Central memory CD8-positive, alpha-beta T cell (primary cell): ENCODE measurements around the gene OR13C3.

Source experiments
- ATAC-seq: fragments of 150-1000 bp; cut with Tn5 transposase; replicated peaks from 2 replicates; pipeline ENCODE4 v1.10.0; 2022; ENCODE audit warnings: mild to moderate bottlenecking, moderate FRiP score, moderate number of reproducible peaks; ENCODE audit not compliant: poor library complexity, severe bottlenecking; ENCODE audit errors: extremely low read depth
- DNase-seq, 2 donors: peaks; one replicate each; pipeline ENCODE4 v3.0.0; 2021; ENCODE audit warnings: low spot score in 2 of 2
- H3K27ac Mint-ChIP-seq: one replicate; pipeline ENCODE4 v1.8.0; 2022; ENCODE audit warnings: low read depth, mild to moderate bottlenecking, moderate library complexity, mixed read lengths
- H3K27me3 Mint-ChIP-seq: one replicate; pipeline ENCODE4 v1.8.0; 2022; ENCODE audit warnings: mixed read lengths
- H3K36me3 Mint-ChIP-seq: one replicate; pipeline ENCODE4 v1.8.0; 2022; ENCODE audit warnings: mild to moderate bottlenecking, moderate library complexity, mixed read lengths; ENCODE audit not compliant: insufficient read depth
- H3K4me1 Mint-ChIP-seq: one replicate; pipeline ENCODE4 v1.8.0; 2022; ENCODE audit warnings: mixed read lengths
- H3K4me3 Mint-ChIP-seq: one replicate; pipeline ENCODE4 v1.8.0; 2022; ENCODE audit warnings: mild to moderate bottlenecking, moderate library complexity, mixed read lengths
- H3K9me3 Mint-ChIP-seq: one replicate; pipeline ENCODE4 v1.8.0; 2022; ENCODE audit warnings: mixed read lengths

OR13C3 gene

DNA sequence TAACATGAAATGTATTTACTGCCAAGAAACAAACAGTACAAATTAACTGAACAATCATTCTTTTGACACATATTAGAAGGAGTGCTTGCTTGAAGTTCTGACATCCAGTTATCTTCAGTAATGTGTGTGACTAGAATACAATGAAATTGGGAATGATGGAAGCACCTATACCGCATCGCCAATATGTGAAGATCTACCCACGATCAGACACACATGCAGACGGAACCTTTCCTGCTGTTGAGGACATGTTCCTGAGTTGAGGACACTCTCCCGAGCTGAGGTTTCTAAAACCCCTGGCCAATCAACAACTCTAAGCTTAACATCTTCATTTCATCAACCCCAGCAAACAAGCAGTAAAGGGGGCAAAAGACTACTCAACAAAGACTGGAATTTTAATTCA is at the start of gene OR13C3:
Gene OR13C3, minus strand, starts transcription at position 101 of the 400 bp plus-strand sequence. CDS start 133 bp downstream, outside the sequence.
- Mint-ChIP-seq H3K9me3 (peaks cover 12% of the 10 kb centered on the region), H3K36me3 (no peaks in the 10 kb centered on the region), H3K27me3 (no peaks in the 10 kb centered on the region), H3K4me3 (no peak within 1 kb of the TSS), H3K4me1 (no peaks in the 10 kb centered on the region), H3K27ac (no peak within 1 kb of the TSS)
- no peak for ATAC-seq
- DNase-seq: no peak

- no peaks in the 10 kb centered on the region for H3K9me3 Mint-ChIP-seq
- no peak overlapping the region for H3K4me3 Mint-ChIP-seq
- H3K4me1 Mint-ChIP-seq: no peaks in the 10 kb centered on the region
- no peaks in the 10 kb centered on the region for H3K27me3 Mint-ChIP-seq
- DNase-seq (no peak), ATAC-seq (no peak)
- no peaks in the 10 kb centered on the region for H3K36me3 Mint-ChIP-seq
- no peak overlapping the region for H3K27ac Mint-ChIP-seq
Observed at GRCh38 chr9:104580562-104580961, 43.9 kb upstream of the OR13C3 start.

DNA sequence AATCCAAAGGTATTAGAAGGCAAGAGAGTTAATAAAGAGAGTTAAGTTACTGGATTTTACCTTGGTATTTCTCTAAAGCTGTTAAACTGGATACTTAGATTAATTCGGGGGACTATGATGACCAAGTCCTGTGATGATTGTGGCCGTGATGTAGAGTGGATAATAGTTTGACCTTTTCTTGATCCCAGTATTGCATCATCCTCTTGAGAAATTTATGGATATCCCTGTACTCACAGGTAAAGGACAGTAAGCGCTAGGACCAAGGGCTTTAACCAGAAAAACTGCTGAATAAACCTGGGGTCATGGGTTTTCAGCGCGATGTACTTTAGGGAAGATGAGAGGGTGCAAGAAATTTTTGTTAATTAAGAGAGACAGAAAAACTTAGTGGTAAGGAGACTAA is 40.6 kb upstream of the OR13C3 start:
- ATAC-seq: no peak
- no peak for DNase-seq
- H3K27me3 Mint-ChIP-seq: no peaks in the 10 kb centered on the region
- H3K4me1 Mint-ChIP-seq: no peaks in the 10 kb centered on the region
- H3K4me3 Mint-ChIP-seq: no peak overlapping the region
- H3K27ac Mint-ChIP-seq: no peak overlapping the region
- H3K36me3 Mint-ChIP-seq: no peaks in the 10 kb centered on the region
- H3K9me3 Mint-ChIP-seq: peaks cover 10% of the 10 kb centered on the region

DNA sequence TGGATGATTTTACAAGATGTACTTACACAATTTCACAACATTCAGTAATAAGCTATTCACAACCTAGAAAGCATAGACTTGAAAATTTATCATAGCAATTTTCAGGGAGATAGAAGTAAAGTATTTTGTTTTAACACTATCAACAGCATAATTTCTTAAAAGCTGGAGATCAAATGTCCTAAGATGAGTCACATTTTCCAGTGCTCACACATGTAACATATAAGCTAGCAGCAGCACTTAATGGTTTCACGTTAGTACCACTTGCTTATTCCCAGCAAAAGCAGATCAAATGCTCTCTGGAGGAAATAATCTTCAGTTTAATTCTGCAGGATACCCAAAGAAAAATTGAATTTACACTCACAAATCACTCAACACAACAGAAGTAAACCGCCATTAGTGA is 38.8 kb upstream of the OR13C3 start:
- Mint-ChIP-seq H3K4me3 (no peak overlapping the region), H3K36me3 (no peaks in the 10 kb centered on the region), H3K27me3 (no peaks in the 10 kb centered on the region), H3K27ac (no peak overlapping the region), H3K4me1 (no peaks in the 10 kb centered on the region), H3K9me3 (peaks cover 13% of the 10 kb centered on the region)
- no peak for DNase-seq
- no peak for ATAC-seq

DNA sequence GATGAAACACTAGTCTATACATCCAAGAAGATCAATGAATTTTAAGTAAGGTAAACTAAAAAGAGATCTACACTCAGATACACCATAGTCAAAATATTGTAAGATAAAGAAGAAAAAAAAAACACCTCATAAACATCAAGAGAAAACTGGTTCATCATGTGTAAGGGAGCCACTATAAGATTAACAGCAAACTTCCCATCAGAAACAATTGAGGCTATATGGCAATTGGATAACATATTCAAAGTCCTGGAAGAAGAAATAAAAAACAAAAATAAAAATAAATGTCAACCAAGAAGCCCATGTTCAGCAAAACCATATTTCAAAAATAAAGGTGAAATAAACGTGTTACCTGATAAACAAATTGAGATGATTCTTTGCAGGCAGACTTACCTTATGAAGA is 36.0 kb upstream of the OR13C3 start:
- DNase-seq (no peak), ATAC-seq (no peak)
- H3K4me3 Mint-ChIP-seq: no peak overlapping the region
- H3K27ac Mint-ChIP-seq: no peak overlapping the region
- no peaks in the 10 kb centered on the region for H3K4me1 Mint-ChIP-seq
- no peaks in the 10 kb centered on the region for H3K27me3 Mint-ChIP-seq
- H3K36me3 Mint-ChIP-seq: no peaks in the 10 kb centered on the region
- peaks cover 19% of the 10 kb centered on the region for H3K9me3 Mint-ChIP-seq

GRCh38 chr9:104568868-104569267 is 32.2 kb upstream of the OR13C3 start, which contains the start of gene OR13C8:
OR13C8 (plus strand) TSS chr9:104569168; CDS start chr9:104569168, 0 bp downstream.
- no peak for DNase-seq
- no peak for ATAC-seq
- Mint-ChIP-seq H3K36me3 (no peaks in the 10 kb centered on the region), H3K27me3 (no peaks in the 10 kb centered on the region), H3K27ac (no peak within 1 kb of the TSS), H3K4me3 (no peak within 1 kb of the TSS), H3K9me3 (peaks cover 16% of the 10 kb centered on the region), H3K4me1 (no peaks in the 10 kb centered on the region)

GRCh38 chr9:104564358-104564757 is 27.7 kb upstream of the OR13C3 start:
- H3K27ac Mint-ChIP-seq: no peak overlapping the region
- peaks cover 5% of the 10 kb centered on the region for H3K9me3 Mint-ChIP-seq
- H3K4me1 Mint-ChIP-seq: no peaks in the 10 kb centered on the region
- H3K36me3 Mint-ChIP-seq: no peaks in the 10 kb centered on the region
- H3K4me3 Mint-ChIP-seq: no peak overlapping the region
- H3K27me3 Mint-ChIP-seq: no peaks in the 10 kb centered on the region
- ATAC-seq (no peak), DNase-seq (no peak)

DNA sequence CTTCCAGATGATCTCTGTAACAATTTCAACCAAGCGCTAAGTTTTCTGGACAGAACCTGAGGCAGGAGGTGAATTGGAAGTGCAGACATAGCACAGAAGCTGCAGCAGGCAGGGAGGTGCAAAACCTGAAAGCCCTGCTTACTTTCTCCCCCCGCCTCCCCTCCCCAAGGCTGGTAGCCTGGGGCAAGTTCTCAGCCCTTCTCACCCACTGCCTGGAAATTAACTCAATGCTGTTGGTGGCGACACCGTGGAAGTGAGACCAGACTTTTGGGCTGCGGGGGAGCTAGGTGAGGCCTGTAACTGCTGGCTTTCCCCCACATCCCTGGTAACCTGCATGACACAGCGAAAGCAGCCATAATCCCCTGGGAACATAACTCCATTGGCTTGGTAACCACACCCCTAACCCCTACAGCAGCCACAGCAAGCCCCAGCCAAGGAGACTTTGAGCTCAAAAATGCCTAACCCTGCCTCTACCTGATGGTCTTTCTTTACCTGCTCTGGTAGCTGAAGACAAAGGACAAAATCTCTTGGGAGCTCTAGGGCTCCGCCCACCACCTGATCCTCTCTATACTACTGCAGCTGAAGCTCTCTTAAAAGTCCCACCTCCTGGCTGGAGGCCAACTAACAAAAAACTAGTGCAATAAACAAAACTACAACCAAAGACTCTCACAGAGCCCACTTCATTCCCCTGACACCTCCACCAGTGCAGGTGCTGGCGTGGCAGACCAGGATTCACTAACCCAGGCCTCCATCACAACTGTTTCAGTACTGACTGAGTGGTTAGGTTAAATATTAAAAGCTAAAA is 20.4 kb upstream of the OR13C3 start:
- Mint-ChIP-seq H3K4me3 (no peak overlapping the region), H3K9me3 (peaks cover 14% of the 10 kb centered on the region), H3K27ac (no peak overlapping the region), H3K27me3 (no peaks in the 10 kb centered on the region), H3K4me1 (no peaks in the 10 kb centered on the region), H3K36me3 (no peaks in the 10 kb centered on the region)
- no peak for ATAC-seq
- DNase-seq: no peak

- no peak overlapping the region for H3K27ac Mint-ChIP-seq
- H3K4me1 Mint-ChIP-seq: no peaks in the 10 kb centered on the region
- no peaks in the 10 kb centered on the region for H3K36me3 Mint-ChIP-seq
- no peak for DNase-seq
- peaks cover 14% of the 10 kb centered on the region for H3K9me3 Mint-ChIP-seq
- H3K4me3 Mint-ChIP-seq: no peak overlapping the region
- H3K27me3 Mint-ChIP-seq: no peaks in the 10 kb centered on the region
- no peak for ATAC-seq
Observed at GRCh38 chr9:104555521-104555920, 18.9 kb upstream of the OR13C3 start.

GRCh38 chr9:104553261-104553660 is 16.6 kb upstream of the OR13C3 start:
- Mint-ChIP-seq H3K27me3 (no peaks in the 10 kb centered on the region), H3K36me3 (no peaks in the 10 kb centered on the region), H3K4me1 (no peaks in the 10 kb centered on the region), H3K27ac (no peak overlapping the region), H3K9me3 (peaks cover 11% of the 10 kb centered on the region), H3K4me3 (no peak overlapping the region)
- DNase-seq (no peak), ATAC-seq (no peak)

- no peaks in the 10 kb centered on the region for H3K9me3 Mint-ChIP-seq
- H3K27me3 Mint-ChIP-seq: no peaks in the 10 kb centered on the region
- no peak for DNase-seq
- no peak overlapping the region for H3K4me3 Mint-ChIP-seq
- H3K27ac Mint-ChIP-seq: no peak overlapping the region
- no peaks in the 10 kb centered on the region for H3K4me1 Mint-ChIP-seq
- H3K36me3 Mint-ChIP-seq: no peaks in the 10 kb centered on the region
- ATAC-seq: no peak
Observed at GRCh38 chr9:104544644-104545043, 8.0 kb upstream of the OR13C3 start.

DNA sequence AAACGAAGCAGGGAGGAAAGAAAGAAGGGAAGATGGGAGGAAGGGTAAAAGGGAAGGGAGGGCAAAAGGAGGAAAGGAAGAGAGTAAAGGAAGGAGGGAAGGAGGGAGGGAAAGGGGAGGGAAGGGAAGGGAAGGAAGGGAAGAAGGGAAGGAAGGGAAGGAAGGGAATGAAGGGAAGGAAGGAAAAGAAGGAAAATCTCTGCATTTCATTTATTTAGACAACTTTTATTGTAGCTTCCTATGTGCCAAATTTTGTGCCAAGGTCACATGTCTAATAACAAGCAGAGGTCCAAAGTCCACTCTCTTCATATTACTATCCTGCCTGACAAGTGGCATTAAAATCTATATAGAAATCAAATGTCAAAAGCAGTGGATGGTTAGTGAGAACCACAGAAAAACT is 2.6 kb upstream of the OR13C3 start:
- Mint-ChIP-seq H3K27ac (no peak overlapping the region), H3K4me3 (no peak overlapping the region), H3K4me1 (no peaks in the 10 kb centered on the region), H3K36me3 (no peaks in the 10 kb centered on the region), H3K9me3 (peaks cover 12% of the 10 kb centered on the region), H3K27me3 (no peaks in the 10 kb centered on the region)
- ATAC-seq (no peak), DNase-seq (no peak)

GRCh38 chr9:104527109-104527508 is 9.5 kb downstream of the OR13C3 start, which contains the start of gene OR13C4:
OR13C4 (minus strand) TSS chr9:104527209; CDS start chr9:104527209, 0 bp downstream.
- DNase-seq (no peak), ATAC-seq (no peak)
- no peaks in the 10 kb centered on the region for H3K36me3 Mint-ChIP-seq
- H3K9me3 Mint-ChIP-seq: peaks cover 13% of the 10 kb centered on the region
- H3K27ac Mint-ChIP-seq: no peak within 1 kb of the TSS
- H3K4me3 Mint-ChIP-seq: no peak within 1 kb of the TSS
- H3K4me1 Mint-ChIP-seq: no peaks in the 10 kb centered on the region
- no peaks in the 10 kb centered on the region for H3K27me3 Mint-ChIP-seq
